ENCODE data around the gene NDST4.

Gene NDST4

DNA sequence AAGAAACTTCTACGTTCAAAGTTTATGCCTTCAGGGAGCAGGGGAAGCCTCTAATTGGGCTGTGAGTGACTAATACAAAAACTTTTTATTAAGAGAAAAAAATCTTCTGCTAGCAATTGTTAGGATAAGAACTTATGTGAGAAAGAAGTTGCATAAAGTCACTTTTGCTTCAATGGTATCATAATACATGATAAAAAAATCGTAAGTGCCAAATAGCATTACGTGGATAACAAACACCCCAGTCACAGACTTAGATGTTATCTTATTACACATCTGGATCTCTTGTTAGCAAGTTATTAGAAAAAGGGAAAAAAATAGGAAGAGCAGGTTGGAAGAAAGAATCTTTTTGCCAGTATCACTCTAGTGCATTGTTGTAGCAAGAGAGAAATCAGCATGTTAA is 4.2 kb upstream of the NDST4 start (continued):
- TF ChIP-seq, protein P1, sequence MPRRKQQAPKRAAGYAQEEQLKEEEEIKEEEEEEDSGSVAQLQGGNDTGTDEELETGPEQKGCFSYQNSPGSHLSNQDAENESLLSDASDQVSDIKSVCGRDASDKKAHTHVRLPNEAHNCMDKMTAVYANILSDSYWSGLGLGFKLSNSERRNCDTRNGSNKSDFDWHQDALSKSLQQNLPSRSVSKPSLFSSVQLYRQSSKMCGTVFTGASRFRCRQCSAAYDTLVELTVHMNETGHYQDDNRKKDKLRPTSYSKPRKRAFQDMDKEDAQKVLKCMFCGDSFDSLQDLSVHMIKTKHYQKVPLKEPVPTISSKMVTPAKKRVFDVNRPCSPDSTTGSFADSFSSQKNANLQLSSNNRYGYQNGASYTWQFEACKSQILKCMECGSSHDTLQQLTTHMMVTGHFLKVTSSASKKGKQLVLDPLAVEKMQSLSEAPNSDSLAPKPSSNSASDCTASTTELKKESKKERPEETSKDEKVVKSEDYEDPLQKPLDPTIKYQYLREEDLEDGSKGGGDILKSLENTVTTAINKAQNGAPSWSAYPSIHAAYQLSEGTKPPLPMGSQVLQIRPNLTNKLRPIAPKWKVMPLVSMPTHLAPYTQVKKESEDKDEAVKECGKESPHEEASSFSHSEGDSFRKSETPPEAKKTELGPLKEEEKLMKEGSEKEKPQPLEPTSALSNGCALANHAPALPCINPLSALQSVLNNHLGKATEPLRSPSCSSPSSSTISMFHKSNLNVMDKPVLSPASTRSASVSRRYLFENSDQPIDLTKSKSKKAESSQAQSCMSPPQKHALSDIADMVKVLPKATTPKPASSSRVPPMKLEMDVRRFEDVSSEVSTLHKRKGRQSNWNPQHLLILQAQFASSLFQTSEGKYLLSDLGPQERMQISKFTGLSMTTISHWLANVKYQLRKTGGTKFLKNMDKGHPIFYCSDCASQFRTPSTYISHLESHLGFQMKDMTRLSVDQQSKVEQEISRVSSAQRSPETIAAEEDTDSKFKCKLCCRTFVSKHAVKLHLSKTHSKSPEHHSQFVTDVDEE (CRISPR knock-in tag; IDR thresholded peaks at IDR 0.05), result no peak
- TF ChIP-seq ZFP30 (CRISPR knock-in tag; IDR thresholded peaks at IDR 0.05), result no peak
- TF ChIP-seq PPARA (CRISPR knock-in tag; IDR thresholded peaks at IDR 0.05; ENCODE audit: borderline replicate concordance), result no peak
- TF ChIP-seq SNAI2 (CRISPR knock-in tag; IDR thresholded peaks at IDR 0.05), result no peak

DNA sequence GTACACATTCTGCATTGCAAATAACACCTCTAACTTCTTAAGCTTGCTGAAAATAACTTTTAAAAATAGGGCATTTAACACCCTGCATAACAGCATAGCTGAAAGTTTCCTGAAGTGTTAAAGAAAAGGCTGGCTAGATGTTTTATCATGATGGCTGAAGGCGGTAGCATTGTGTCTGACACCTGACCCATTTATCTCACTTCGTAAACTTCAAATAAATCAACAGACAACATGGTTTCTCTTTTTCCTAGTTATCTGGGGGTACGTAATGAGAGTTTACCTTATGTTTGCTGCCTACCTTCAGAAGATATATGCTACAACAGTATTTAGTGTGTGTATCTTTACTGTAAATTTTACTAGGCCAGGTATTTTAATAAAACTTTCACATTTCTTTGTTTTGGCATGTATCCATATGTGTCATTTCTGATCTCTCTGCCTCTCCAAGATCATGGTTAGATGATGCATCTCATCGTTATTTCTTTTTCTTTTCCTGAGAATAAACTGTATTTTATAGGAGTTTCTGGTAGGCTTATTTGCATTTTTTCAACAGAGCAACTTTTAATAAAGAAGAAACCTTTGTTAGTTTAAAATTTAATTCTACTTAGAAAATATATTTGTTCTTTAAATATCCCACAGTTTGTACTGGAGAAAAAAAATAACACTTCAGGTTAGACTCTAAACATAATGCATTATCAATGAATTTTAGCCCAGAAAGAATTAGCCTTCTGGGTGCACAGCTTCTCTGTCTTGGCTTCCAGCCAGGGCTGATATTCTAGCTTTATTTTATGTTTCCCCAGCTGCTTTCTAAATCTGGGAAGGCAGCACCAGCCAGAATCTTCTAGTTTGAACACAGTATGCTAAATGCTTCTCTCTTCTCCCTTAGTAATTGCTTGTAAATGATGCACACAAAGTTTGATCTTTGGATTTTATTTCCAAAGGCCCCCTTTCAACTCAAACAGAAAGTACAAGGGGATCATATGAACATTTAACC is 2.9 kb downstream of the NDST4 start:
- no peak for ATAC-seq
- TF ChIP-seq, protein P1 (CRISPR knock-in tag; IDR thresholded peaks at IDR 0.05), result no peak
- TF ChIP-seq GLIS3 (CRISPR knock-in tag; IDR thresholded peaks at IDR 0.05) (no peak), PPARA (CRISPR knock-in tag; IDR thresholded peaks at IDR 0.05; ENCODE audit: borderline replicate concordance) (no peak), ZNF565 (CRISPR knock-in tag; conservative IDR thresholded peaks at IDR 0.05; ENCODE audit: low read depth) (no peak), ZFP3 (CRISPR knock-in tag; IDR thresholded peaks at IDR 0.05) (no peak), ZC3H10 (CRISPR knock-in tag; IDR thresholded peaks at IDR 0.05) (no peak), RARB (CRISPR knock-in tag; IDR thresholded peaks at IDR 0.05) (no peak), SNAI2 (CRISPR knock-in tag; IDR thresholded peaks at IDR 0.05) (no peak), ZNF8 (CRISPR knock-in tag; IDR thresholded peaks at IDR 0.05) (no peak), ISL1 (CRISPR knock-in tag; IDR thresholded peaks at IDR 0.05) (no peak), TOX (CRISPR knock-in tag; IDR thresholded peaks at IDR 0.05; ENCODE audit: borderline replicate concordance) (no peak)
- TF ChIP-seq, protein P2, sequence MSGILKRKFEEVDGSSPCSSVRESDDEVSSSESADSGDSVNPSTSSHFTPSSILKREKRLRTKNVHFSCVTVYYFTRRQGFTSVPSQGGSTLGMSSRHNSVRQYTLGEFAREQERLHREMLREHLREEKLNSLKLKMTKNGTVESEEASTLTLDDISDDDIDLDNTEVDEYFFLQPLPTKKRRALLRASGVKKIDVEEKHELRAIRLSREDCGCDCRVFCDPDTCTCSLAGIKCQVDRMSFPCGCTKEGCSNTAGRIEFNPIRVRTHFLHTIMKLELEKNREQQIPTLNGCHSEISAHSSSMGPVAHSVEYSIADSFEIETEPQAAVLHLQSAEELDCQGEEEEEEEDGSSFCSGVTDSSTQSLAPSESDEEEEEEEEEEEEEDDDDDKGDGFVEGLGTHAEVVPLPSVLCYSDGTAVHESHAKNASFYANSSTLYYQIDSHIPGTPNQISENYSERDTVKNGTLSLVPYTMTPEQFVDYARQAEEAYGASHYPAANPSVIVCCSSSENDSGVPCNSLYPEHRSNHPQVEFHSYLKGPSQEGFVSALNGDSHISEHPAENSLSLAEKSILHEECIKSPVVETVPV (CRISPR knock-in tag; IDR thresholded peaks at IDR 0.05), result no peak

DNA sequence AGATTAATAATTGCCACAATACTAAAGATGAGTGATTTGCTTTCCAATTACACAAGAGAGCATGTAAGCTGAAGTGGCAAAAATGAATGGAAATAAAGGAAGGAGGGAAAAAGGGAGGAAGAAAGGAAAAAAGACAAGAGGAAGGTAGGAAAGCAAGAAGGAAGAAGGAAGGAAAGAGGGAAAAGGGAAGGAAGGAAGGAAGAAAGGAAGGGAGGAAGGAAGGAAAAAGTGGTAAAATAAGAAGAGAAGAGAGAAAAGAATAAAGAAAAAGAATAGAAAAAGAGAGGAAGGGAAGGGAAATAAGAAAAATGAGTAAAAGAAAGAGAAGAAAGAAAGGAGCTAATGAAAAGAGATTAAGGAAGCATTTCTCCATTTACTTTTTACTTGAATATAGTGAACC is 4.6 kb downstream of the NDST4 start:
- TF ChIP-seq PPARA (CRISPR knock-in tag; IDR thresholded peaks at IDR 0.05; ENCODE audit: borderline replicate concordance) (no peak), ESRRG (CRISPR knock-in tag; IDR thresholded peaks at IDR 0.05) (no peak)
- ATAC-seq, result no peak

DNA sequence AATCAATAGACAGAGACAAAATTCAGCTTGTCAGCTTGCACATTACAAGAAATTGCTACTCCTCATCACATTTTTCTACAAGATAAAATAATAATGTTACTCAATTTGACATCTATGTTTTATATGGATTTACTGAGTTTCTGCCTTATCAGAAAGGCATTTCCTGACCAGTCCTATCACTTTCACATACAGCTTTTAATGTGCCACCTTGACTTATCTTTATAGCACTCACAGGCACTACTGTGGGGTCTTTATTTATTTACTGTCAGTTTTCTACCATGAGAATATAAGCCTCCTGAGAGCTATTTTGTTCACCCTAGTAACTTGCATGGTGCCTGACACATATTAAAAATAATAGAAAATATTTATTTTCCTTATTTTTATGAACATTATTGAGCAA is 6.0 kb downstream of the NDST4 start:
- TF ChIP-seq ZNF565 (CRISPR knock-in tag; conservative IDR thresholded peaks at IDR 0.05; ENCODE audit: low read depth), result no peak
- TF ChIP-seq, protein P1 (CRISPR knock-in tag; IDR thresholded peaks at IDR 0.05), result no peak
- TF ChIP-seq PPARA (CRISPR knock-in tag; IDR thresholded peaks at IDR 0.05; ENCODE audit: borderline replicate concordance), result no peak
- no peak for TF ChIP-seq ESRRG (CRISPR knock-in tag; IDR thresholded peaks at IDR 0.05)
- no peak for TF ChIP-seq CSDC2 (CRISPR knock-in tag; IDR thresholded peaks at IDR 0.05)
- TF ChIP-seq, protein P3, sequence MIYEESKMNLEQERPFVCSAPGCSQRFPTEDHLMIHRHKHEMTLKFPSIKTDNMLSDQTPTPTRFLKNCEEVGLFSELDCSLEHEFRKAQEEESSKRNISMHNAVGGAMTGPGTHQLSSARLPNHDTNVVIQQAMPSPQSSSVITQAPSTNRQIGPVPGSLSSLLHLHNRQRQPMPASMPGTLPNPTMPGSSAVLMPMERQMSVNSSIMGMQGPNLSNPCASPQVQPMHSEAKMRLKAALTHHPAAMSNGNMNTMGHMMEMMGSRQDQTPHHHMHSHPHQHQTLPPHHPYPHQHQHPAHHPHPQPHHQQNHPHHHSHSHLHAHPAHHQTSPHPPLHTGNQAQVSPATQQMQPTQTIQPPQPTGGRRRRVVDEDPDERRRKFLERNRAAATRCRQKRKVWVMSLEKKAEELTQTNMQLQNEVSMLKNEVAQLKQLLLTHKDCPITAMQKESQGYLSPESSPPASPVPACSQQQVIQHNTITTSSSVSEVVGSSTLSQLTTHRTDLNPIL (CRISPR knock-in tag; IDR thresholded peaks at IDR 0.05; ENCODE audit: low read depth), result no peak
- no peak for TF ChIP-seq ARNTL (CRISPR knock-in tag; IDR thresholded peaks at IDR 0.05; ENCODE audit: borderline replicate concordance, low read depth)
- no peak for TF ChIP-seq ZC3H10 (CRISPR knock-in tag; IDR thresholded peaks at IDR 0.05)
- TF ChIP-seq TCF4 (CRISPR knock-in tag; IDR thresholded peaks at IDR 0.05; ENCODE audit: borderline replicate concordance), result no peak
- TF ChIP-seq RARB (CRISPR knock-in tag; IDR thresholded peaks at IDR 0.05), result no peak
- TF ChIP-seq, protein P2 (CRISPR knock-in tag; IDR thresholded peaks at IDR 0.05), result no peak
- TF ChIP-seq SNAI2 (CRISPR knock-in tag; IDR thresholded peaks at IDR 0.05), result no peak
- no peak for TF ChIP-seq ISL1 (CRISPR knock-in tag; IDR thresholded peaks at IDR 0.05)
- ATAC-seq, result no peak

All from SK-N-SH treated with all-trans-retinoic acid at 6 μM for 48 hours (cell line).